ENCODE results near the gene PTPN2.
"Not testable (repeated sequence)": the region's sequence is repeated elsewhere in the genome, so short reads cannot be mapped to it uniquely, and the experiment has no call there.

Gene PTPN2

DNA sequence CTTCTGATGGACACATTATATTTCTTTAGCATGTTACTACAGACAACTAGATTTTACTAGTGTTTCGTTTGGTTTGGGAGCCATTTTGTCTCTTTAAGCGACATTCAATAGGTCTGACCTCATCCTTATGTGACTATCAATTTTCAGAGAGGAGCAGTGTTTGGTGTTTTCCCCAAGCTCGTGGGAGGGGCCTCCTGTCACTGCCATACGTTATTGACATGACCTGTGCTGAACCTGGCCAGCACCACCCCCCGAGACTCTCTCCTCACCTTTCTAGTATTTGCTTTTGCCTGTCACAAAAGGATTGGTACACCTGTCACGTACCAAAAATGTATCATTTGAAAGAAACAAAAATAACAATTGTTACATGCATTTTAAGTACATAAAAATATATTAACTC lies 111.9 kb downstream of the PTPN2 start:
- DNase-seq (ENCODE audit: low read depth, low spot score): no peak

GRCh38 chr18:12770469-12771219 lies 113.4 kb downstream of the PTPN2 start:
- no peak for DNase-seq (ENCODE audit: low read depth, low spot score)

- DNase-seq (ENCODE audit: low read depth, low spot score): no peak
Observed at GRCh38 chr18:12769644-12770440, 114.2 kb downstream of the PTPN2 start.

- DNase-seq (ENCODE audit: low read depth, low spot score): no peak
Observed at GRCh38 chr18:12769136-12769535, 114.9 kb downstream of the PTPN2 start.

- DNase-seq (ENCODE audit: low read depth, low spot score): no peak
Observed at GRCh38 chr18:12768625-12769024, 115.4 kb downstream of the PTPN2 start.

DNA sequence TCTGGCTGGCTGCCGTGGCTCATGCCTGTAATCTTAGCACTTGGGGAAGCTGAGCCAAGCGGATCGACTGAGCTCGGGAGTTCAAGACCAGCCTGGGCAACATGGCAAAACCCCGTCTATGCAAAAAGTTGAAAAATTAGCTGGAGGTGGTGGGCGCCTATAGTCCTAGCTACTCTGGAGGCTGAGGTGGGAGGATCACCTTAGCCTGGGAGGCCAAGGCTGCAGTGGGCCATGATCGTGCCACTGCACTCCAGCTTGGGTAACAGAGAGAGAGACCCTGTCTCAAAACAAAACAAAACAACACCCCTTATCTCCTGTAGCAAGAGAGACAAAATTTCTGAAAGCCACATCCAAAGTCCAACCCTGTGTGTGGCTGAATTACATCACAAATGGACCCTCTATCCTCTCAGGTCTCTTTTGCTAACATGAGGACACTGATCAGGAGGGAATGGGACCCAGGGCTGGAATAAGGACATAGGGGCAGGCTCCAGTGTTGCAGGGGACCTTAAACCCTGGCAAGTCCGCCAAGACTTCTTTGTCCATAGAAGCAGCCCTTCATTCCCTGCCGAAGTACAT lies 116.4 kb downstream of the PTPN2 start:
- DNase-seq (ENCODE audit: low read depth, low spot score): no peak

GRCh38 chr18:12766986-12767433 lies 117.0 kb downstream of the PTPN2 start:
- no peak for DNase-seq (ENCODE audit: low read depth, low spot score)

GRCh38 chr18:12765586-12765985 lies 118.5 kb downstream of the PTPN2 start:
- DNase-seq (ENCODE audit: low read depth, low spot score): no peak

DNA sequence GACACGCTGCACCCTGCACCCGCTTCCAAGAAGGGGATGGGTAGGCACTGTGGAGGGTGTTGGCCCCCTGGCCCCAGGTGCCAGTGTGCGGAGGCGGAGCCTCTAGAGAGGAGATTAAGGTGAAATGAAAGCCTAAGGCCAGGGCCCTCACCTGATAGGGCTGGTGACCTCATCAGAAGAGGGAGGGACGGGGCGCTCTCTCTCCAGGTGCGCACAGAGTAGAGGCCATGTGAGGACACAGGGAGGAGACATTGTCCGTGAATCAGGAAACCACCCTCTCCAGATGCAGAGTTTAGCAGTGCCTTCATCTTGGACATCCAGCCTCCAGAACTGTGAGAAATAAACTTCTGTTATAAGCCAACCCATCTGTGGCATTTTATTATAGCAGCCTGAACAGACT lies 118.9 kb downstream of the PTPN2 start:
- no peak for DNase-seq (ENCODE audit: low read depth, low spot score)

- DNase-seq (ENCODE audit: low read depth, low spot score): not testable (repeated sequence)
Observed at GRCh38 chr18:12758566-12758965, 125.5 kb downstream of the PTPN2 start.

GRCh38 chr18:12756619-12757239 lies 127.3 kb downstream of the PTPN2 start:
- not testable (repeated sequence) for DNase-seq (ENCODE audit: low read depth, low spot score)

DNA sequence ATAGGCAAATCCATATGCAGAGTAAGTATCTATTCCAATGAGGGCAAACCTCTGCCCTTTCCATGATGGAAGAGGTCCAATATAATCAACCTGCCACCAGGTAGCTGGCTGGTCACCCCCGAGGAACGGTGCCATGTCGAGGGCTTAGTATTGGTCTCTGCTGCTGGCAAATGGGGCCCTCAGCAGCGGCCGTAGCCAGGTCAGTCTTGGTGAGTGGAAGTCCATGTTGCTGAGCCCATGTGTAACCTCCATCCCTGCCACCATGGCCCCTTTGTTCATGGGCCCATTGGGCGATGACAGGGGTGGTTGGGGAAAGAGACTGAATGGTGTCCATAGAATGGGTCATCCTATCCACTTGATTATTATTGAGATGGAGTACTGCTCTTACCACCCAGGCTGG lies 128.4 kb downstream of the PTPN2 start:
- DNase-seq (ENCODE audit: low read depth, low spot score): not testable (repeated sequence)

DNA sequence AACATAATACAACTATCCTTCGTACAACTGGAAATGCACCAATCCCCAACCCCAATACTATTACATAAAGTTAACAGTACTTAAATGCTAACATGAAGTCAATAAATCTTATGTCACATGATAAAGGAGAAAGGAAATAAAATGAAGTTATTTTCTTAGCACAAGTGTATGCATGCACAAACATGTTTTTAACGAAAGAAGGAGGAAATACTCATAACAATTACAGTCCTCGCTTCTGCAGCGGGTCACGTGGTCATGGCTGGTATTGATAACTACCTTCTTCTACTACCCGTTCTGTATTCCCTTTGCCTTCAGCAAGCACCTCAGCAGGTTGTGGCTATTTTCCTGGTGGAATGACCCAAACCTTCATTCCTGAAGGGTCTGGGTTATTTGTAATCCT lies 129.5 kb downstream of the PTPN2 start:
- DNase-seq (ENCODE audit: low read depth, low spot score): no peak

GRCh38 chr18:12751891-12752290 lies 132.1 kb downstream of the PTPN2 start:
- DNase-seq (ENCODE audit: low read depth, low spot score): no peak

GRCh38 chr18:12751503-12751884 lies 132.5 kb downstream of the PTPN2 start:
- DNase-seq (ENCODE audit: low read depth, low spot score): no peak

DNA sequence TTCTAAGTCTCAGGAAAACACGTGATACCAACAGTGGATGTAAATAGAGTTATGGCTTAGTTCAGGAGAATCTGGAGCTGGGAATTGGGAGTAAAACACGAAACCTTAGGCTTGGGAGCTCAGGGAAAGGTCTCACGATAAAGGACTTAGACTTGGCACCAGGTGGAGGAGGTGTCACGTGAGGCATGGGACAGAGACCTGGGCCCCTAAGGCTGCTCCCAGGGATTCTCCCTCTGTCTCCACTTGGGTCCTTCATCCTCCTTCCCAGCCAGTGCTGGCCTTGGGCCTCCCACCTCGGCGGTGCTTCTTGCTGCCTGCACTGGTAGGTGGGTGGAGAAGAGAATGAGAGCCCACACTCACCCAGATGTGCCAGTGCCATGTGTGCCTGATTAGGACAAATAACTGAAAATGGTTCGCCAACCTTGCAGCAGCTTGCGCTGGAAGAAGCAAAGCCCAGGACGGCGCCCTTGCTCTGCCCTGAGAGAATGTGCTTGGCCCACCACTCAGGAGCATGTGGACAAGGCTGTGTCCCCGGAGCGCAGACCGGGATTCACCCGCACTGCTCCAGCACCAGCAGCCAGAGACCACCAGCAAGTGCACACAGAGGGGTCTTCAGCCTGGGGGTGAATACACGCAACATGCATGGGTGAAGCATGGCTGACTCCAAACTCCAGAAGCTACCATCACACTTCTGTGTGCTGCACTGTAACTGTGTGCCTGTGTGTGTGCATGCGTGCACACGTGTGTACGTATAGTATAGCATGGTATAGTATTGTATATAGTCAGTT lies 133.1 kb downstream of the PTPN2 start:
- DNase-seq (ENCODE audit: low read depth, low spot score): no peak

DNA sequence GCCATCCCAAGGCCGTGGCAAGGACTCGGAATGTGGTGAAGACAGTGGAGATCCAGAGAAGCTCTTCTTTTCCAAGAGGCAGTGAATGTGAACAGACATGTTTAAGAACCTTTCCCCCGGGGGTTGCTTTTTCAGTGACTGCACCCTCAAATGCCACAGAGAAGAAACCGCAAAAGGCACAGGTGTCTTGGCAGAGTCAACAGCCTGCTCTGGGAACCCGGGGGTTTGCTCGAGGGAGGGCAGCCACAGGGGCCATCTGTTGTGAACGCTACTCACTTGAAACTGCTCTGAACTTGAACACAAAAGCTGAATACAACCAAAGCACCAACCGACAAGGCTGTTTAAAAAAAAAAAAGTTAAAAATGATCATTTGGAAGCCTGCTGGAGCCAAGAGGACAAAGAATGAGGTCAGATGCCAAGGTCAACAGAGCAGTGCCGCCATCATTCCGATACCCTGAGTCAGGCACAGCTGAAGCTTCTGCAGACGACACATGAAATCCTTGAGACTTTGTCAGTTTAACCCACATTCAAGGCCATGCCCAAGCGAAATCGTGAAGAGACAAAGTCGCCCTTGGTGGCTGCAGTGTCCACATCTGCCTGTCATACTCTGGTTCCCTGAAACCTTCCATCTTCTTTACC lies 133.8 kb downstream of the PTPN2 start:
- DNase-seq (ENCODE audit: low read depth, low spot score): no peak

- DNase-seq (ENCODE audit: low read depth, low spot score): no peak
Observed at GRCh38 chr18:12749121-12749520, 134.9 kb downstream of the PTPN2 start.

DNA sequence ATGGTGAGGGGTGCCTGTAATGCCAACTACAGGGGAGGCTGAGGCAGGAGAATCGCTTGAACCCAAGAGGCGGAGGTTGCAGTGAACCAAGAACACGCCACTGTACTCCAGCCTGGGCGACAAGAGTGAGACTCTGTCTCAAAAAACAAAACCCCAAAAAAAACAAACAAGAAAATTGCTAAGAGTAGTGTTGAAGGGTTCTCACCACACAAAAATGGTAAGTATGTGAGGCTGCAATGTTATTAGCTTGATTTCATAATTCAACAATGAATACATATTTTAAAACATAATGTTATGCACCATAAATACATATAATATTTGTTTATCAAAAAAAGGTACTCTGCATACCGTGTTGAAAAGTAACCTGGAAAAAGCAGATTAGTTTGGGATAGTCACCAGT lies 135.4 kb downstream of the PTPN2 start:
- DNase-seq (ENCODE audit: low read depth, low spot score): no peak

GRCh38 chr18:12747530-12748315 lies 136.3 kb downstream of the PTPN2 start:
- no peak for DNase-seq (ENCODE audit: low read depth, low spot score)
